OCI-LY7 (cell line): ENCODE results near the gene LRRC23. TPM values are rescaled to one million over a fixed set of nuclear protein-coding genes. Genes with fewer than 3 reads are reported as not detected.

ENCODE experiments used
- BruUV-seq: library from RNA; stranded (reverse); fragments of 400-500 nt; replicated peaks from 2 replicates; lab custom pipeline; 2021; lab: Mats Ljungman, UMichigan
- CTCF ChIA-PET: fragments of 300-600 bp; sonication (Branson Sonifier 250); formaldehyde crosslinking; loops from one replicate; lab custom pipeline; 2022; ENCODE audit warnings: antibody characterized with exemption; ENCODE audit not compliant: unreplicated experiment; lab: Charles Lee
- POLR2A ChIA-PET: fragments of 300-600 bp; sonication (Branson Sonifier 250); formaldehyde crosslinking; loops from one replicate; lab custom pipeline; 2022; ENCODE audit warnings: antibody characterized with exemption; lab: Charles Lee
- DNase-seq: peaks from one replicate; pipeline ENCODE4 v3.0.0-alpha.2; 2015; ENCODE audit warnings: low spot score
- H2AFZ ChIP-seq: fragments of 200-600 bp; sonication (generic), shearing (Covaris generic); 2 replicates; pipeline ENCODE4 v1.6.1; 2014; ENCODE audit warnings: mild to moderate bottlenecking, antibody characterized with exemption, low read length, moderate library complexity
- H3K27ac ChIP-seq: fragments of 200-600 bp; sonication (generic); 2 replicates; pipeline ENCODE4 v1.5.1; 2014; ENCODE audit warnings: mixed run types, low read depth, mild to moderate bottlenecking, moderate library complexity, low read length, inconsistent platforms; ENCODE audit not compliant: poor library complexity, severe bottlenecking
- H3K36me3 ChIP-seq: fragments of 200-600 bp; sonication (generic); 2 replicates; pipeline ENCODE4 v1.6.1; 2014; ENCODE audit warnings: mild to moderate bottlenecking, antibody characterized with exemption, low read length, moderate library complexity, mixed read lengths; ENCODE audit not compliant: insufficient read depth
- H3K4me1 ChIP-seq: fragments of 200-600 bp; sonication (generic); 2 replicates; pipeline ENCODE4 v1.5.1; 2014; ENCODE audit warnings: mild to moderate bottlenecking, low read length; ENCODE audit not compliant: insufficient read depth, poor library complexity, severe bottlenecking
- H3K4me2 ChIP-seq: fragments of 200-600 bp; sonication (generic); 2 replicates; pipeline ENCODE4 v1.6.1; 2014; ENCODE audit warnings: mild to moderate bottlenecking, low read length
- H3K4me3 ChIP-seq: fragments of 200-600 bp; sonication (generic); 2 replicates; pipeline ENCODE4 v1.5.1; 2014; ENCODE audit warnings: mild to moderate bottlenecking, low read depth, low read length; ENCODE audit not compliant: poor library complexity, severe bottlenecking
- H3K79me2 ChIP-seq: fragments of 200-600 bp; sonication (generic); 2 replicates; pipeline ENCODE4 v1.6.1; 2016; ENCODE audit warnings: low read depth, mild to moderate bottlenecking, low read length, moderate library complexity, mixed read lengths; ENCODE audit not compliant: insufficient read depth
- H3K9me2 ChIP-seq: fragments of 200-600 bp; sonication (generic); 2 replicates; pipeline ENCODE4 v1.6.1; 2016; ENCODE audit warnings: mild to moderate bottlenecking, low read length, mixed read lengths; ENCODE audit not compliant: insufficient read depth
- H3K9me3 ChIP-seq: fragments of 200-600 bp; sonication (generic); 2 replicates; pipeline ENCODE4 v1.6.1; 2014; ENCODE audit warnings: mild to moderate bottlenecking, mixed run types, low read length, mixed read lengths
- H4K20me1 ChIP-seq: fragments of 200-600 bp; sonication (generic); 2 replicates; pipeline ENCODE4 v1.6.1; 2014; ENCODE audit warnings: mild to moderate bottlenecking, antibody characterized with exemption, low read length, moderate library complexity, mixed read lengths; ENCODE audit not compliant: insufficient read depth
- CTCF ChIP-seq: fragments of 200-600 bp; sonication (generic); conservative IDR thresholded peaks from 2 replicates; pipeline ENCODE4 v1.5.1; 2014; ENCODE audit warnings: mild to moderate bottlenecking, antibody characterized with exemption, low read length, moderate library complexity, mixed read lengths
- EZH2phosphoT487 ChIP-seq: fragments of 200-600 bp; sonication (generic); IDR thresholded peaks from 2 replicates; pipeline ENCODE4 v1.6.1; 2018; ENCODE audit warnings: low read depth, borderline replicate concordance, mild to moderate bottlenecking, mixed run types, antibody characterized with exemption, low read length, moderate library complexity, mixed read lengths
- intact Hi-C: fragments of 100-400 bp; cut with micrococcal nuclease; formaldehyde crosslinking; loops from one replicate; pipeline ENCODE4 v1.10.0; 2022; ENCODE audit not compliant: unreplicated experiment
- total RNA-seq, 2 experiments: library from RNA; depleted of rRNA in 1 of 2; stranded (reverse); fragments of >200 nt in 1 of 2; shearing (Covaris generic) in 1 of 2; gene quantifications; 2 replicates each; pipeline ENCODE4 v1.2.3, GENCODE V29; 2014 to 2022

The LRRC23 gene
- total RNA-seq, 2 experiments from 2014 or later: 17.7 to 19.8 TPM

GRCh38 chr12:6960593-6961277, 56.1 kb downstream of the LRRC23 start:
- peaks cover 76% of the 10 kb centered on the region for H3K4me1 ChIP-seq
- H3K4me3 ChIP-seq: no peak overlapping the region
- H3K9me3 ChIP-seq: no peaks in the 10 kb centered on the region
- peaks cover 21% of the 10 kb centered on the region for H3K36me3 ChIP-seq
- no TSS peak for BruUV-seq
- no peaks in the 10 kb centered on the region for H4K20me1 ChIP-seq
- peak; percentile 68 for DNase-seq
- H2AFZ ChIP-seq: no peak overlapping the region
- H3K27ac ChIP-seq: peak overlapping the region; percentile 31
- POLR2A ChIA-PET: interaction anchor here (0.7 to 9.3 kb wide), 4 partner anchors 9 to 15 kb away, joined by 4 to 155 read pairs (median 15); partner anchors contain the start of genes C12orf57, PHB2, PTPN6 and RNU7-1
- H3K4me2 ChIP-seq: peak overlapping the region; percentile 75
- no peaks in the 10 kb centered on the region for H3K79me2 ChIP-seq
- 0 out of 2 replicates have a peak, but pooled peaks have one; percentile 37 for TF ChIP-seq CTCF
- no peak for TF ChIP-seq EZH2phosphoT487
- CTCF ChIA-PET: interaction anchor here (0.9 to 10.6 kb wide), 2 partner anchors 11 to 15 kb away, joined by 3 to 110 read pairs; partner anchors contain the start of genes C12orf57 and RNU7-1
- no peaks in the 10 kb centered on the region for H3K9me2 ChIP-seq
- intact Hi-C loops: loop anchor here (1.0 to 5.0 kb wide), 2 partner anchors 16 to 88 kb away; partner anchors contain the start of genes C12orf57 and SPSB2

- Histone ChIP-seq H3K4me2 (peak overlapping the region; percentile 75), H3K27ac (peak overlapping the region; percentile 39), H3K4me3 (peak overlapping the region; percentile 3), H3K4me1 (peaks cover 81% of the 10 kb centered on the region), H3K9me3 (no peaks in the 10 kb centered on the region), H4K20me1 (no peaks in the 10 kb centered on the region), H3K9me2 (no peaks in the 10 kb centered on the region), H3K79me2 (no peaks in the 10 kb centered on the region), H2AFZ (0 out of 2 replicates have a peak overlapping the region, but pooled peaks have one; percentile 5), H3K36me3 (peaks cover 27% of the 10 kb centered on the region)
- DNase-seq: no peak
- TF ChIP-seq EZH2phosphoT487 (no peak), CTCF (no peak)
- intact Hi-C loops: loop anchor here (5.0 kb wide), 1 partner anchor 89 kb away; the partner anchor contains the start of gene SPSB2
- POLR2A ChIA-PET: interaction anchor here (0.8 to 9.3 kb wide), 4 partner anchors 10 to 679 kb away, joined by 3 to 155 read pairs (median 8); partner anchors contain the start of genes C12orf57, PTPN6 and RNU7-1
- BruUV-seq: no TSS peak
- CTCF ChIA-PET: interaction anchor here (0.6 to 10.6 kb wide), 3 partner anchors 12 to 16 kb away, joined by 3 to 110 read pairs (median 3); partner anchors contain the start of genes C12orf57 and RNU7-1
Measured at GRCh38 chr12:6961278-6961694, 56.7 kb downstream of the LRRC23 start.
